Stimulated activated CD4-positive, alpha-beta T cell treated with anti-CD3 and anti-CD28 coated beads, TNF-alpha, amount 100 ng/mL, for 24 hours (primary cell): Measurements from ENCODE around the gene LAPTM4A.
A peak's percentile ranks its signal among the peaks of the same experiment; 100 is the strongest.
"Not testable (repeated sequence)": the region's sequence is repeated elsewhere in the genome, so short reads cannot be mapped to it uniquely, and the experiment has no call there.

Source experiments
- DNase-seq, 3 experiments: peaks; one replicate each; pipeline ENCODE4 v3.0.0-alpha.2; 2020; ENCODE audit warnings: low read depth in 3 of 3

Gene LAPTM4A

DNA sequence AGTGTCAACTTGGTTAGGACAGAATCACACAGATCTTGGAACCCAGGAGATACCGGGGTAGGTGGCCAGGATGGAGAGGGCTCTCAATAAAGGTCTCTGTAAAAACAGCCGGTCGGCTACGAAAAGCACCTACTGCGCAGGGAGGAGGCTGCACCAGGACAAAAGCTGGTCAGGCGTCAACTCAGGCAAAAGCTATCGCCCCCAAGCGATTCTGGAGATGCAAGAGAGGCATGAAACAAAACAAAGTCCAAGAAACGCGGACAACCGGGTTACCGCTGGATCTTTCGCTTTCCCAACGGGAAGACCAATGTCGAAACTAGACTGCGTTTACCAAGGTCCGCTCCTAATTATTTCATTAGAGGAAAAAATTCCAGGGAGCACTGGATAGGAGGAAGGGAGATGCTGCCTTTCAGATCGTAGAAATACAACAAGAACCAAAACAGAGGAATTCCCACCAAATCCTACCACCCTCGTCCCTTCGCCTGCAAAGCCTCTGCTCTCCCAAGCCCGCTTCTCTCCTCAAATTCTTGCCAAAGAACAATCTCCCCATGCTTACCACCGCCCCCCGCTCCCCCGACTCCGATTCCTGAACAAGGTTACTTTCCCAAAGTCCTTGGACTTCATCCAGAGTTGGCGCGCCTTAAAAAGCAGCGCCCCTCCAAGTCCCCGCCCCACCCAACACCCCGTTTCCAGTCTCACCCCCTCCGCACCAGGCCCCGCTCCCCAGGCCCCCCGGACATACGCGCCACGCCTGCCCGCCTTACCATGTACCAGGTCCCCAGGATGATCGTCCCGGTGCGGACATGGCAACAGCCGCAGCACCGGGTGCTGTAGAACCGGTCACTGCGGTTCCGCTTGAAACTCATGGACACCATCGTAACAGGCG lies 539 bp downstream of the LAPTM4A start:
- DNase-seq: no peak

DNA sequence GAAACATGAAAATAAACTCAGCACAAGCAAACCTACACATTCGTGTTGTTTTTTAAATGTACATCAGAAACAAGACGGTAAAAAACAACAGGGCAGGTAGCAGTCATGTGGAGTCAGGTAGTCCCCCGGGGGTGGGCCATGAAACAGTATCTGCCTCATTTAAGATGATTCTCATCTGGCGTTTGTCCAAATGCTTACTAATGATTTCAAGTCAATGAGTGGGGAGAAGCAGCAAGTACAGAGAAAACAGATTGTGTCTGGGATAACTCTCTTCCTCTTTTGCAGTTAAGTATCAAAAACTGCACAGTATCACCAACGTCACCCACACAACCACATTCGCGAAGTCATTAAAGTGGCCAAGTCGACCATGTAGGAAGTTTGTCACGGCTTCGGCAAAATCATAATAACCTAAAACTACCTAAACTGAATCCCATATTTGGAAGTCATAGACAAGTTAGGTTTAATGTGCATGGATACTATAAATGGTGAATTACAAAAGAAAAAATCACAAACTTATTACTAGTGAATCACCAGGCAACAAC lies 1.3 kb downstream of the LAPTM4A start:
- DNase-seq: peak in 1 of 3 experiments; percentile 12

DNA sequence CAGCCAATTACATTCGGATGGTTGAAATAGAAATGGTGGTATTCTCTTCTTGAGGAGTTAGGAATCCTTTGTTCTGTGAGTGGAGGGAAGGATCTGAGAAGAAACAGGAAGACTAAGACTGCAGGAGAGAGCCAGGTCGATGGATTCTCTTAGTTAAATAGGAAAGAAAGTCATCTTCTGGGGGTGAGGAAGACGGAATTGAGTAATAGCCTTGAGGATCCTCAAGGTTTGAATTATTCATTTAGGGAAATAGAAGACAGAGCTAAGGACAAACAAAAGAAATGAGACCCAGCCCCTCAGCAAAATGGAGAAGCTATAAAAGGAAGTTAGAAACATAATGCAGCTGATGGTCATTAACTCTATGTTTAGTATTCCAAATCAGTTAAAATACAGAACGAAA lies 1.8 kb downstream of the LAPTM4A start:
- no peak for DNase-seq

DNA sequence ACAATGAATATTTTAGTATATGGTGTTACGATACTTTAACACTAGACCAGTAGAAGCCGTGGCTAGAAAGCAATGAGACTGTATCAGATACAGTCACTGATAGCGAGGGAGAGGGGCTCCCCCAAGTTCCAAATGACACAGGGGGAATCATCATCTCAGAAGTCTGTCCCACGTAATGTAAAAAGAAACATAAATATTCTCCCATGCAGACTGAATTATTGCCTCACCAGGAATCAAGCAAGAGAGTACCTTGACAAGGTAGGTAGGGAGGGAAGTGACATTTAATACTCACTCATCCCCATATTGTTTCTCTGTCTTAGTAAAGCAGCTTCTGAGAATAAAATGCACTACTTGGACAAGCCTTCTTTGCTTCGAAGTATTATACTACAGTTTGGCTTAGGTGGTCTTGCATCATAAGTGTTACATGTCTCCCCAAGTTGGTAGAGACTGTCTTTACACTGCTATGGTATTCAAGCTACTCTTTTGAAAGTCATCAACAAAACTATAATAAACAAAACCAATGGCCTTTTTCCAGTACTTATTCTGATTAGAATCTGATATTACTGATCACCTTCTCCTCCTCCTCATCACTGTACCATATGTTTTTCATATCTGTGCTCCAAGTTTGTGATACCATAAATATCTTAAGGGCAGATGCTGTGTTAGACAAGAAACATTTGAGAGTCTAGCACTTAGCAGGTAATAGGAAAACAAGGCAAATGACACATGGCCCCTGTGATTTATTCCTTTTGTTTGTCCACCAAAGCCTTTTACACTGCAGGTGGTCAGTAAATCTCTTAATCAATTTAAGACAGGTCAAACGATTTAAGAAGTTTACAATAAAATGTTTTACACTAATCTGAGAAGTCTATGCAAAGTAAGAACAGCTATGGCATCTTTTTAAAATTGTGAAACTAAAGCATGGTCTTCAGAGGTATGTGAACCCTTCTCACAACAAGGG lies 2.7 kb downstream of the LAPTM4A start:
- no peak for DNase-seq

DNA sequence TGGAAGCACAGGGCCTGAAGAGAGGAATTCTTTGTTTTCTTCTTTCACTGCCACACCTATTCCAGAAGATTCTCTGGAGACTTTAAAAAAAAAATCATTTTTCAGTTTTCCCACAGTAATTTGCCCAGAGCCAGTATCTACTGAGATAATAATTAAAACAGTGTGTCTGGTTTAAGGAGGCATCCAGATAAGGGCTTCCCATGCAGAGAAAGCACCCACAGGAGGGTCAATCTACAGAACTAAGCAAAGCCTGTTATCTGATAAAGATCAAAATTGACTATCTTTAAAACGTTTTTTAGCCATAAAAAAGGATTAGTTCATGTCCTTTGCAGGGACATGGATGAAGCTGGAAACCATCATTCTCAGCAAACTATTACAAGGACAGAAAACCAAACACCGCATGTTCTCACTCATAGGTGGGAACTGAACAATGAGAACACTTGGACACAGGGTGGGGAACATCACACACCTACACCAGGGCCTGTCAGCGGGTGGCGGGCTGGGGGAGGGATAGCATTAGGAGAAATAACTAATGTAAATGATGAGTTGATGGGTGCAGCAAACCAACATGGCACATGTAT lies 5.6 kb downstream of the LAPTM4A start:
- not testable (repeated sequence) for DNase-seq

DNA sequence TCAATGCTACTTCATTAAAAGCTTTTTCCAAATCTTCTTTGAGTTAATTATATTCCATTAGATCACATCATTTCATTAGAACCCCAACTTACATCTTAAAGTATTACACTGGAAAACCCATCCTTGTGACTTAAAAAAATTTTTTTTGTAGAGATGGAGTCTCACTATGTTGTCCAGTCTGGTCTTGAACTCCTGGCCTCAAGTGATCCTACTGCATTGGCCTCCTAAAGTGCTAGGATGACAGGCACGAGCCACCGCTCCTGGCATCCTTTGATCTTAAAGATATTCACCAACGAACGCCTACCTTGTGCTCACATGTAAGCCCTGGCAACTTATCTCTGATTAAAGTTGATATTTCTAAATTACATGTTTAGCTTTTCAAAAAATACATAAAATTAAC lies 6.7 kb downstream of the LAPTM4A start:
- no peak for DNase-seq

DNA sequence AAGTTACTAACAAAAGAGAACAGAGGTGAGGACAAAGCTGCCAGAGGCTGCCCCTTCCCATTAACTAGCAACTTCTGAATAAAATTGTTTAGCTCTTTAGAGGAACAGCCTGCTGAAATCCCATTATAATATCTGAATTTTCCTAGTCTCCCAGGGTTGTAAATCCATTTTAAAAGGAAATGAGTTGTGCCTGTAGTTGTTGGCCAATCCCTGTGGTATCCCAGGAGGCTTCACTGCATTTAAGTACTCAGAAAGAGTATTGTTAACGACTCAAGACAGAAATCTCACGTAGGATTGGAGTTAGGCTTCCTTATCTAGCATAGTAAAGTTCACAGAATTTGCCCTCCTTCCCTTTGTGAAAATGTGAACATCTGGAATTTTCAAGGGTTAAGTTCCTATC lies 8.9 kb downstream of the LAPTM4A start:
- DNase-seq: no peak

DNA sequence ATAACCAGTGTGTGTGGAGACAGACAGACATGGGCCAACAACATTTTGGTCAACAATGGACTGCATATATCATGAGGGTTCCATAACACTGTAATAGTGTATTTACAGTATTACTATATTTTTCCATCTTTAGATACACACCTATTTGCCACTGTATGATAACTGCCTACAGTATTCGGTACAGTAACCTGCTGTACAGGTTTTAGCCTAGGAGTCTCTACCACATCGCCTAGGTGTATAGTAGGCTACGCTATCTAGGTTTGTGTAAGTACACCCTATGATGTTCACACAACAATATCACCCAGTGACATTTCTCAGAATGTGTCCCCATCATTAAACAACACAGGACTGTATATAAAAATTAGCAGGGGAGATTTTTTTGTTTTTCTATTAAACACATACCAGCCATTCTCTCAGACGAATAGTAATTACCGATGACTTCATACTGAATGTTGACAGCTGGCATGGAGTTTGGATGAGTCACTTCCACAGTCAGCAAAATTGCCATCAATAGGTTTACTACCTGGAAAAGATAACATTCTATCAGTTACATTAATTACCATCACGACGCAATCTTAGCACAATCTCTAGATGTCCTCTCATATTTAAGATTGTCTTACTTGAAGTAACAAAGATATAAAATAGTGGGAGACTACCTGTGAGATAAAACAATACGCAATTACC lies 10.8 kb downstream of the LAPTM4A start:
- DNase-seq: no peak

DNA sequence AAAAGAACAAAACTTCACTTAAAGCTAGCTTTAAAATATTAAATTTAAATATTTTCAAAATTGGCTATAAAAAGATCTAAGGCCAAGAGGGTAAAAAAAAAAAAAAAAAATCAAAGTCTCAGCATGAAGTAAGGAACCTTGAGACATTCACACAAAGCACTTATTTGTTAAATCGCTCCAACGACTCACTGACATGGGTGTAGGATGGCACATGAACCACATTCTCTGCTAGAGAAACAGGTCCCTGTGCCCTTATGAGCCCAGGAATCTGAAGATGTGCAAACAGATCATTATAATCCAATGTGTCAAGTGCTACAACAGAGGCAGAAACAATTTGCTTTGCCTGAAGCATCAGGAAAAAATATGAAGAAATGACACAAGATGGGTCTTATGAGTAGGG lies 13.8 kb downstream of the LAPTM4A start:
- DNase-seq: no peak

DNA sequence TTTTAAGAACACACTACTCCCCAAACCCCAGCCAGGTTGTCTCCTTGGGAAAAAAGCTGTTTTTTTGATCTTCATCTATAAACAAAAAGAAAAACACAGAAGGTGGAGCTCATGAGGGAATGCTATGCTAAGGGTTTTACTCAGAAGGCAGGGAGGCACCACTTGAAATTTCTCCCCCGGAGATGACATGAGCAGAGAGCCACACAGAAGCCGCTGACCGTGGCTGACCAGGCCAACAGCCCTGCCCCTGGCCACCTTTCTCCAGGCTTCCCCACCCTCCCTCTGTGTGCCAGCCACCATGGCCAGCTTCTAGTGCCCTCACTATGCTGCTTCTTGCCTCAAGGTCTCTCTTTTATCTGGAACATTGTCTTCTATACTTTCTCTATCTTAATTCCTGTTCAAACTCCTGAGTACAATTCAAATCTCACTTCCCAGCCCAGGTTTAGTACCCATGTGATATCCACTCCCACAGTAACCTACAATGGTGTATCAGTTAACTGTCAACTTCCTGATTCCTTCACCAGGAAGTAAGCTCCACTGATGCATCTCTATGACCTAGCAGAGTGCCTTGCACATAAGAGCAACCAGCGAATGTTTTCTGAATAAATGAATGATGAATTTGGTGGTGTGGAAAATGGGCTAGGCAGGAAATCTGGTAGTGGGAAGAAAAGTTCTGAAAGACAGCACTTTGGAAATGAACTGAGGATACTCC lies 15.3 kb downstream of the LAPTM4A start:
- no peak for DNase-seq

DNA sequence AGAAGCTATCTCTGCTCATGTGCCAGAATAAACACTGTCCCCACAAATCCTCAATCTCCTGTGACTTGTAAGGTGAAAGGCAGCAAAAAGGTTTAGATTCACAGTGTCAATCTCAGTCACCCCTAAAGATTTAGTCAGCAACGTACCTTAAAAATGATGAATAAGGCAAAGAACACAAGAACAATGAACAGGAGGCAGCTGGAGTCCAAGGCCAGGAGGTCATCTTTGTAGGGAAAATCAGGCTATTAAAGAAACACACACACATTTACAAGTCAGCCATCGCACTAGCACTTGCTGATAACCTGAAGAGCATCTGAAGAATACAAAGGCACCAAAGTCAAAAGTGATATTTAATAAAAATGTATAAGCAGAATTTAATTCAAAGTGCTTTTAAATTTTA lies 16.6 kb downstream of the LAPTM4A start:
- no peak for DNase-seq

DNA sequence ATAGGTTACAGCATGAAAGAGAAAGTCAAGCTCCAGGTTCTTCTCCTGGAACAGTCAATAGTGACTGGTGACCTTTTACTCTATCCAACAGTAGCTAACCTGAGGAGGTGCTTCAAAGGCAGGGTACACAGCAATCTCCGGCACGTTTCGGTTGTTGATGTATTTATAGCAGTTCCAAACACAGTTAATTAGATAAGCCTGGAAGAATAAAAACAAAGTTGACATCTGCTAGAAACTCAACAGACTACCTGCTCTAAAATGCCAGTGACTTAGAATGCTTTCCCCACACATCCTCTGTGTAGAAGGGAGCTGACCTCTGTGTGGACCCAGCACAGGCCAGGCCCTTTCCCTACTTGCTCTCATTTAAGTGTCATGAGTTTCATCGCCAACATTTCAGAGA lies 17.2 kb downstream of the LAPTM4A start:
- no peak for DNase-seq

DNA sequence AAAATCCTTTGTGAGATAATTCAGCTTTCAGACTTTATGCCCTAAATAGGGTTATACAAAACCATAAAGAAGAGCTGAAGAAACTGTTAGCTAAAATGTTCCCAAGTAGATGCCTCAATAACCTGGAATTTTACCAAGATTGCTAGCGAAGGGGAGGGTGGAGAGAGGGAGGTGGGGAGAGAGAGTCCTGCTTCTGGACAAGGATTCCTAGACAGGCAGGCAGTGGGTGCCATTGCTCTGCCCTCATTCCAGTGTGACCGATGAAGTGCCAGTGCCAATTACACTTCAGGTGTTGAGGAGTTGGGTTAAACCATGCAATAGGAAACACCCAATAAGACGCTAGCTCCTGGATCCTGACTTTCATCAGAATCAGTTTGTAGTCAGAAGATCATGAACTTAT lies 18.1 kb downstream of the LAPTM4A start:
- DNase-seq: no peak

DNA sequence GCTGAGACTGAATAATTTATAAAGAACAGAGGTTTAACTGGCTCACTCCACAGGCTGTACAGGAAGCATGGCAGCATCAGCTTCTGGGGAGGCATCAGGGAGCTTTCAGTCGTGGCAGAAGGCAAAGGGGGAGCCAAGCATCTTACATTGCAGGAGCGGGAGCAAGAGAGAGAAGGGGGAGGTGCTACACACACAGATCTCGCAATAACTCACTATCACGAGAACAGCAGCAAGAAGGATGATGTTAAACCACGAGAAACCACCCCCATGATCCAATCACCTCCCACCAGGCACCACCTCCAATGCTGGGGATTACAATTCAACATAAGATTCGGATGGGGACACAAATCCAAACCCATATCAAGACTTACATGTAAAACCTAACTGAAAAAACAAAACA lies 21.2 kb downstream of the LAPTM4A start:
- no peak for DNase-seq

DNA sequence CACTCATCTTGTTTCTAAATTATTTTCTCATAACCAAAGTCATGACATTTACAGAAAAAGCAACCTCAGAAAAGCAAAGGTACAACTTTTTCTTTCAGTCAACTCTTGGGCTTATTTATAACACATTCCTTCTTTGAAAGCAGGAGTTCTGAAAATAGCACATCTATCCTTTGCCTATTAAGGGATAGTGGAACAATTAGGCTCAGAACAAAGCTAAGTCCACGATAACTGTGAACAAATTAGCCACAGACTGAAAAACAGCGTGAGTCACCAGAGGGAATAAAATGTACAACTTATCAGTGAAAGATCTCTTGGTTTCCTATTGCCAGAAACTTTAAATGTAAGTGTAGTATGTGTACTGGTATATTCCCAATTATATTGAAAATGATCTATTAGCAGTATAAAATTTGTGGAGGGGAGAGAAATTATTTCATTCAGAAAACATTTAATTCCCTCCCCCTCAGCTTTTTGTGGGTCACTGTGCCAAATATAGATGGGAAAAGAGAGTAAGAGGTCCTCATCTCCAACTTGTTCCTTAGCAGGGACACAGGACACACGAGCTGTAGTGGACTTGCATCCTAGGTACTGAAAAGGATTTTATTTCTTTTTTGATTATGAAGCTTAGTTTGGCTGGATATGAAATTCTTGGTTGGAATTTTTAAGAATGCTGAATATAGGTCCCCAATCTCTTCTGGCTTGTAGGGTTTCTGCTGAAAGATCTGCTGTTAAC lies 23.6 kb downstream of the LAPTM4A start:
- no peak for DNase-seq

DNA sequence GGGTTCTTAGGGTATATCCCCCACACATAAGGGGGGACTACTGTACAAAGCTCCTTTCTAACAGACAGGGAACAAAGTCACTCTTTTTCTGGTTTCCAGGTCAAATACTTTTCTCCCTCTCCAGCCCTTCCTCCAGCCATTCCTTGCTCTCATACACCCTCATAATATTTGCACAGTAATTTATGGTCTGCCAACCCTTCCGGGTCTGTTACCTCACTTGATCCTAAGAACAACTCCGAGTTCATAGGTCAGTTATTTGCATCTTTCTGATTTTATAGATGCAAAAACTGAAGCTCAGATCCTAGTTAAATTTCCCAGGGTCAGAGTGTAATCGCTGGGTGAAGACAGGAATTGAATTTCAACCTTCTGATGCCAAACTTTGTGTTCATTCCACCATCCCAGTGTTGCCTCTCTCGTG lies 24.2 kb downstream of the LAPTM4A start:
- no peak for DNase-seq

DNA sequence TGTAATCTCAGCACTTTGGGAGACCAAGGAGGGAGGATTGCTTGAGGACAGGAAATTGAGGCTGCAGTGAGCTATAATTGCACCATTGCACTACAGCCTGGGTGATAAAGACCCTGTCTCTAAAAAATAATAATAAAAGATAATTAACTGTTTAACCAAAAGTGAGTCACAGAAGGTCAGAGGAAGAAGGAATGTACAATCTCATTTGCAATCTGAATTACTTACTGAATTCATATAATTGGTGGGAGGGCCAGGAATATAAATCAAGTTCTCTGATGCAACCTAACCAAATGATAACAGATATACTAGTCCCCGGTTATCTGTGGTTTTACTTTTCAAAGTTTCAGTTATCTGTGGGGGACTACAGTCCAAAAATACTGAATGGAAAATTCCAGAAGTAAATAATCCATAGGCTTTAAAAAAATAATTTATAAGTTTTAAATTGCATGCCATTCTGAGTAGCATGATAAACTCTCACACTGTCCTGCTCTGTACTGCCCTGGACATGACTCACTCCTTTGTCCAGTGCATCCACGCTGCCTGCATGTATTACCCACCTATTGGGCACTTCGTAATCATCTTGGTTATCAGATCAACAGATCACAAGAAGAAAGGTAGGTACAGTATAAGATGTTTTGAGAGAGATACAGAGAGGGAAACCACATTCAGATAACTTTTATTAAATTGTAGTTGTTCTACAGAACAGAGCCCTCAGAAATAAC lies 26.2 kb downstream of the LAPTM4A start:
- no peak for DNase-seq

DNA sequence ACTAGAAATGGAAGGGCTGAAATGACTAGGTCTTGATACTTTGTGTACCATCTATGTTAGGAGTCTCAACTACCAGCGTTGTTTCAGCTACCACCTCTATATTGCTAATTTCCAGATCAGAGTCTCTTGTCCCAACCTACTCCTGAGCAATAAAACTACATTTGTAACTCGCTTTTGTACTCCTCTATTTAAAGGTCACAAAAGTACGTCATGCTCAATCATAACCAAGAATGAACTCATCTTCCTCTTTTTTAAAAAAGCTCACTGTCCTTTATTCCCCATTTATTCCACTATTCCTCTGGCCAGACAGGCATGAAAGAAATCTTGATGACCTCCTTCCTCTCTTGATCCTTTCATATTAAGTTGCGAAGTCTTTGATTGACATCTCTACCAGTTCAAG lies 27.7 kb downstream of the LAPTM4A start:
- no peak for DNase-seq

DNA sequence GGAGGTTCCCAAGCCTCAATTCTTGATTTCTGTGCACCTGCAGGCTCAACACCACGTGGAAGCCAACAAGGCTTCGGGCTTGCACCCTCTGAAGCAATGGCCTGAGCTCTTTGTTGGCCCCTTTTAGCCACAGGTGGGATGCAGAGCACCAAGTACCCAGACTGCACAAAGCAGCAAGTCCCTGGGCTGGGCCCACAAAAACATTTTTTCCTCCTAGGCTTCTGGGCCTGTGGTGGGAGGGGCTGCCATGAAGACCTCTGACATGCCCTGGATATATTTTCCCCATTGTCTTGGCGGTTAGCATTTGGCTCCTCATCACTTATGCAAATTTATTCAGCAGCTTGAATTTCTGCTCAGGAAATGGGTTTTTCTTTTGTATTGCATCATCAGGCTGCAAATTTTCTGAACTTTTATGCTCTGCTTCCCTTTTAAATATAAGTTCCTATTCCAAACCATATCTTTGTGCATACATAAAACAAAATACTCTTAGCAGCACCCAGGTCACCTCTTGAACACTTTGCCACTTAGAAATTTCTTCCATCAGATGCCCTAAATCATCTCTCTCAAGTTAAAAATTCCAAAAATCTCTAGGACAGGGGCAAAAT lies 29.9 kb downstream of the LAPTM4A start:
- DNase-seq: no peak
